Body of pancreas (tissue), 4 donors: ENCODE results near the gene ARF1.

Source experiments
- POLR2A ChIP-seq, 3 donors: fragments of 450-650 bp; IDR thresholded peaks; one replicate each; pipeline ENCODE4 v1.6.1; 2016; ENCODE audit warnings: antibody characterized with exemption in 3 of 3, mild to moderate bottlenecking in 2 of 3
- TF ChIP-seq, protein P1 (sequence below), 7 experiments: fragments of 450-650 bp in 4 of 7; fragments of 200-600 bp in 3 of 7; sonication (generic) in 3 of 7; IDR thresholded peaks; one replicate each; pipeline ENCODE4 v1.5.1; 2016 to 2019; ENCODE audit warnings: antibody characterized with exemption in 7 of 7

DNA sequence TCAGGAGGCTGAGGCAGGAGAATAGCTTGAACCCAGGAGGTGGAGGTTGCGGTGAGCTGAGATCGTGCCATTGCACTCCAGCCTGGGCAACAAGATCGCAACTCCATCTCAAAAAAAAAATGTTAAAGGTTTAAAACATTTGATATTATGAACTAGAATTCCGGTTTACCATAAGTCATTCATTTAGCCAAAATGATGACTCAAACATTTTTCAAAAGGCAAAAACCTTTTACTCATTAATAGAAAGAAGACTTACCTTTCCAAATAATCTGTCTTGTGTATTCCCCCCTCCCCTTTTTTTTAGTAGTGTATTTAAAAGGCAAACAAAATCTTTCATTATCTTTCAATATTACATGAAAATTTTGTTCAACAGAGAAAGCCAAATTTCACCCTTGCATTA lies 34.8 kb downstream of the ARF1 start:
- TF ChIP-seq, protein P1, sequence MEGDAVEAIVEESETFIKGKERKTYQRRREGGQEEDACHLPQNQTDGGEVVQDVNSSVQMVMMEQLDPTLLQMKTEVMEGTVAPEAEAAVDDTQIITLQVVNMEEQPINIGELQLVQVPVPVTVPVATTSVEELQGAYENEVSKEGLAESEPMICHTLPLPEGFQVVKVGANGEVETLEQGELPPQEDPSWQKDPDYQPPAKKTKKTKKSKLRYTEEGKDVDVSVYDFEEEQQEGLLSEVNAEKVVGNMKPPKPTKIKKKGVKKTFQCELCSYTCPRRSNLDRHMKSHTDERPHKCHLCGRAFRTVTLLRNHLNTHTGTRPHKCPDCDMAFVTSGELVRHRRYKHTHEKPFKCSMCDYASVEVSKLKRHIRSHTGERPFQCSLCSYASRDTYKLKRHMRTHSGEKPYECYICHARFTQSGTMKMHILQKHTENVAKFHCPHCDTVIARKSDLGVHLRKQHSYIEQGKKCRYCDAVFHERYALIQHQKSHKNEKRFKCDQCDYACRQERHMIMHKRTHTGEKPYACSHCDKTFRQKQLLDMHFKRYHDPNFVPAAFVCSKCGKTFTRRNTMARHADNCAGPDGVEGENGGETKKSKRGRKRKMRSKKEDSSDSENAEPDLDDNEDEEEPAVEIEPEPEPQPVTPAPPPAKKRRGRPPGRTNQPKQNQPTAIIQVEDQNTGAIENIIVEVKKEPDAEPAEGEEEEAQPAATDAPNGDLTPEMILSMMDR (IDR thresholded peaks at IDR 0.05) = no peak
- TF ChIP-seq POLR2A (IDR thresholded peaks at IDR 0.05) = no peak
